ENCODE data around the gene LRFN5.
"Not testable (repeated sequence)": the region's sequence is repeated elsewhere in the genome, so short reads cannot be mapped to it uniquely, and the experiment has no call there.

Gene LRFN5

DNA sequence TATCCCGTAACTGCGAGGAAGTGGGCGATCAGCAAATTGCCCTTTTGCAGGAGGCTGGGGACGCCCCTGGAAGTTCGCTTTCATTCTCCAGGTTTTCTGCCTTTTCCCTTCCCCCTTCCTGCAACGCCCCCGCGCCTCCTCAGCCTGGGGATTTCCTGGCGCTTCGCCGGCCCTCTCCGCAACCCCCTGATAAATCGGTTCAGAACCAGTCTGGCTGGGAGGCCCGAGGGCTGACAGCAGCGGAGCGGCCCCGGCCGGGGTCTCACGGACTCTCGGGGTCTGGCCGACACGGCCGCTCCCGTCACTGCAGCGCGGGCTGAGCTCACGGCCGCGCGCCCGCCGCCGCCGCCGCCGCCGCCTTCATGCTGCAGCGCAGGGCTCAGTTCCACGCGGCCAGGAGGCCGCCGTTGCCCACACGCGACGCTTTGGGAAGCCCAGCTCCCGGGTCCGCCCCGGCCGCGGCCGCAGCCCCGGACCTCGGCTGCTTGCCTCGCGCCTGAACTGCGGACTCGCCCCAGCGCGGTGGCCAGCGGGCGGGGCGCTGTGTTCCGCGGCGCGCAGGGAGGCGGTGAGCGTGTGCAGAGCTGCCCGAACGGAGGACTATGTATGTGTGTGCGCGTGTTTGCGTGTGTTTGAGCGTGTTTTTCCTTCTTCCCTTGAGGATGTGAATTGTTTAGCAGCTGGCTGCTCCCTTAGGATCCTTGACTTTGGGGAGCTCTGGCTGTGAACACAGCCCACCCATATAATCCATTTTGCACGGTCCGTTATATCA, at the start of gene LRFN5:
Gene LRFN5 (plus strand): TSS at position 345 of the 772 bp plus-strand sequence.
- DNase-seq = no peak

GRCh38 chr14:41558490-41558889, 48.2 kb upstream of the LRFN5 start:
- DNase-seq = no peak

- not testable (repeated sequence) for DNase-seq
Measured at GRCh38 chr14:41566864-41567263, 39.8 kb upstream of the LRFN5 start.

DNA sequence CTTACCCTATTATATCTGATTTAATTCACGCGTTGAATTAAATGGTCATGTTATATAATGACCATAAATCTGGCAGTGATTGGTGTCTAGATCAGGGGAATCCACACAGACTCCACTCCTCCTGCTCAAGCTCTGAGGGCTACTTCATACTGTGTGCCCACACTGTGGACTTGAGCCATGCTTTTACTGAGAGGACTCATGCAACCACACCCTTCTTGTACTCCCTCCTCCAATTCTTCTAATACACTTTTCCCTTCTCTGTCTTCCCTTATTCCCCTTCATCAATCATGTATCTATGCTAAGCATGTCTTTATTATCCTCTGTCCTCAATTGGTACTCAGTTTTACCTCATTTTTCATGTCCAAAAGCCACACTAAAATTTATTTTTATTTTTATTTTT, 37.7 kb upstream of the LRFN5 start:
- no peak for DNase-seq

DNA sequence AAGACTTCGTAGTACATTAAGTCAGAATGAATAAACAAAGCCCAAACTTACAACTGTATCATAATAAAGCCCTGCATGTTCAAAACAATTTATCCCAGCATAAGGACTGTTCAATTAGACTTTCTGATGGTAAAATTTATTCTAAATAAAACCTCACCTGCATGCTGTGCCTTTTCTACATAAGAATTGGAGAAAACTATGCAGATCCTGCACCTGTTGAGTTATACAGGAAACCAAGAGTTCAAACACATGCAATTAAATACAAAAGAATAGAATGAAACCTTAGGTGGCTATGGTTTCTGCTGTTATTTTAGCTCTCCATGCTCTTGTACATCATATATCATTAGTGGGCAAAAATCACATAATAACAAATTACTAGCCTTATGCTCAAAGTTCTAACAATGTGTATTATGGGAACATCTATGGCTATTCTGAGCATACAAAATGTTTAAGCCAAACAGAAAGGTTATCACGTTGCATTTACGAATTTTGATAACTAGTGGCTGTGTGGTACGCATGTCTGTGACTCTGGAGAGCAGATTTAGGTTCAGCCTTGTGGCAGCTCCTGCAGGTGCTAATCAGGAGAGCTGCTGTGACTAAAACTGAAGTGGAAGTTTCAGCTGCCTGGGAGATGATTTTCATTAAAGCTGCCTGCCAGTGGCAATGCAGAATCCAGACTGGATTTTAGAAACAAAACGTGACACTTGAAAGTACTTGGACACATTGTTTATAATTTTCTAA, 36.1 kb upstream of the LRFN5 start:
- no peak for DNase-seq

GRCh38 chr14:41586237-41586636, 20.4 kb upstream of the LRFN5 start:
- DNase-seq = no peak

- DNase-seq = no peak
Measured at GRCh38 chr14:41597647-41598046, 9.0 kb upstream of the LRFN5 start.

- not testable (repeated sequence) for DNase-seq
Measured at GRCh38 chr14:41599805-41600385, 6.8 kb upstream of the LRFN5 start.

DNA sequence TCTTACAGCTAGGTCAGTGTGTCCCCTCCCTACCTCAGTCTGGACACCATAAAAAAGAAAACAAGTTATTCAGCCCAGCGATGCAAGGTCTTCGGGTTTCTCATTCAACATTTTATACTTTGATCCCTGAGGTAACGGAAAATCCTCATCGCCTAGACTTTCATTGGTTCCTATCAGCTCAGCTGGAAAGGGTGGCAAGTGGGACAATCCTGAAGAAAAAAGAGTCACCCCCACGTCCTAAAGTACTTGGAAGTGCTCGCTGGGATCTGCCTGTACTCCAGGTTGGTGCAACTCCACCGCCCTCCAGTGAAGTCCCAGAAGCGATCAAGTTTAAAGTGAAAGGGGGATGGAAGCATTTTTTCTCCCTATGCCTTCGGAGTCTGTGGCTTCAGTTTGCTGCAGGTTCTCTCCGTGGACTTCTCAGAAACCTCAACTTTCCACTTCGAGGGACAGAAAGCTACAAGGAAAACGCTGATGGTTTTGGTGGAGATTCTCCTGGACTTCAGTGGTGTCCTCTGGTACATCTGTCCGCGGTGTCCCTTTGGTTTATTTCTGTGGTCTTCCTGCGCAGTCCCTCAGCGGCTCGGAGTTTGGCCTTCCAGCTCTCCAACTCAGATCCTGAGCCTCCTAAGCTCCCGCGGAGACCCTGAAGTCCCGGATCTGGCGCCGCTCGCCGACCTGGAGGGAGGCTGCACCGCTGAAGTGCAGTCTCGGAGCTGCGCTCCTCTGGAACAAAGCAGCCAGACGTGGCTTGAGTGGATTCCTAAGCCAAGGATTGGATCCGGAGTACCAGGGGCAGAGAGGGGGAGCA, 1.8 kb upstream of the LRFN5 start:
- no peak for DNase-seq

DNA sequence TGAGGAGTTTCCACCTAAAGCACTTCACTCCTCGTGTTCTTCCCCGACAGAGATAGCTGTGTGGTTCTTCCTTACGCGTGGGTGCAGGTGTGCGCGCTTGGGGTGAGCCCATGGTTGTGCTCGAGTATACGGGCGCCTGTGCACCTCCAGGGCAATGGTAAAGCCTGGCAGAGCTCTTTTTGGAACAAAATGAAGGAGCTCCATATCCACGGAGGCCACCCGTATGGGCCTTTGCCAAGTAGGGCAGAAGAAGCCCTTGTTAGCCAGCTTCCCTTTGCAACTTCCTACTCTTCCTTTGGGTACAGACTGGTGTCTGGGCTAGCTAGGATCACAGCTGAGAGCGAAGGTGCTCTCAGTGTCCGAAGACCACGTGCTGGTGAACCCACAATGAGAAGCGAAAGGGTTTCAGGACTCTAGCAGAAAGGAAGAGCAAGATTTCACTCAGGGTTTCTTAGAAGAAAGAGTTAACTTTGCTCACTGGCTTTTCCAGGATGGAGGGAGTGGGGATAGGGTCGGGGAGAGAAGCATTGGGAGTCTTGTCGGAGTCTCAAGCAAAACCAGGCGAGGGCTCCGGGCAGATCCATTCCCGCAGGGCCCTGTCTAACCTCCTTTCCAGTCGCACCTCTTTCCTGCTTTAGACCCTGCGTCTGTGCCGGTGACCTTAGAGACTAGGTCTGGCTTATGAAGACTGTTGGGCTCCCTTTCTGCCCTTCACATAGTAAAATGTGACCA, 960 bp upstream of the LRFN5 start:
- no peak for DNase-seq

- DNase-seq = no peak
Measured at GRCh38 chr14:41606282-41606531, 469 bp upstream of the LRFN5 start.

DNA sequence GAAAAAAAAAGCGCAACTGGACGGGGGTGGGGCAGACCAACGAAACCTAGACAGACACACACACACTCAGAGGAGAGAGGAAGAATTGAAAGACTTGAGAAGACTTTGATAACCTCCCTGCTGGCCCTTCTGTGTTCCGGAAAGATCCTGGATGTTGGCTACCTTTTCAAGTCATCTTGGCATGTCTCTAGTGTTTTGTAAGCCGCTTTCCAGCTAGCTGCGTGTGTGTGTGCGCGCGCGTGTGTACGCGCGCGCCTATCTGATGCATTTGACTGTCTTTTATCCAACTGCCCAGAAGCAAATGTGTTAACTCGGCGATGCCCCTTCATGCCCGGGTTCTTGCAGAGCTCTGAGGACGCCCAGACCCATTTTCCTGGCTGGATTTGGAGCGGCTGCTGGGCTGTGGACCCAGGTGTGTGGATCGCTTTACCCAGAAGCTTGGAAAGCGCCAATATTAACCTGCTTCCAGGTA, 664 bp downstream of the LRFN5 start:
- no peak for DNase-seq

DNA sequence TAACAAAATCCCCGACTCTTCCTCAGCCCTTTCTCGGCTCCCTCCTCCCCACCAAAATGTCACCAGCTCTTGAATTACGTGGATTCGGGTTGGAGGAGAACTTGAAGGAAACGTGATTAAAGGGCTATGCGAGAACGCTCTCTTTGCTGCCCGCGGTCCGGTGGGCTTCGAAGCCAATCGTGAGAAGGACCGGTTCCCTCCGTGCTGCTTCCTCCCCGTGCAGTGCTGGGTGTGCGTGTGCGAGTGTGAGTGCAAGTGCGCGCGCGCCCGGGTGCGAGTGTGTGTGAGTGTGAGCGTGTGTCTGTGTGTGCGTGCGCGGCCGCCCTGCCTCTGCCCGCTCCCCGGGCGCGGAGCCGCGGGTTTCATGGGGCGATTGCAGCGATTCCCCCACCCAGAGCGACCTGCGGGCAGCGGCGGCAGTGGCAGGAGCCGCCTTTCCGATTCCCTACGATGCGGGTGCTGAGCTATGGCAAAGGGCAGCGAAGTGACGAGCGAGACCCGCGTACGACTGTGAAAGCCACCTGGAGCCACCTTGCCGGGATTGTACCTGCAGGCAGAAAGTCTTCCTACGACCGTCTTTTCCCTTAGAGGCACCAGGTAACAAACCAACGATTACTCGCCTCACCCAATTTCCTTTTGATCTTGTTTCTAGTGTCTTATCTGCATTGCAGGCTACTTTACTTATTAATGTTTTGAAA, 1.4 kb downstream of the LRFN5 start:
- no peak for DNase-seq

- DNase-seq = no peak
Measured at GRCh38 chr14:41608681-41609390, 2.2 kb downstream of the LRFN5 start.

GRCh38 chr14:41609704-41610183, 3.1 kb downstream of the LRFN5 start:
- DNase-seq = no peak

DNA sequence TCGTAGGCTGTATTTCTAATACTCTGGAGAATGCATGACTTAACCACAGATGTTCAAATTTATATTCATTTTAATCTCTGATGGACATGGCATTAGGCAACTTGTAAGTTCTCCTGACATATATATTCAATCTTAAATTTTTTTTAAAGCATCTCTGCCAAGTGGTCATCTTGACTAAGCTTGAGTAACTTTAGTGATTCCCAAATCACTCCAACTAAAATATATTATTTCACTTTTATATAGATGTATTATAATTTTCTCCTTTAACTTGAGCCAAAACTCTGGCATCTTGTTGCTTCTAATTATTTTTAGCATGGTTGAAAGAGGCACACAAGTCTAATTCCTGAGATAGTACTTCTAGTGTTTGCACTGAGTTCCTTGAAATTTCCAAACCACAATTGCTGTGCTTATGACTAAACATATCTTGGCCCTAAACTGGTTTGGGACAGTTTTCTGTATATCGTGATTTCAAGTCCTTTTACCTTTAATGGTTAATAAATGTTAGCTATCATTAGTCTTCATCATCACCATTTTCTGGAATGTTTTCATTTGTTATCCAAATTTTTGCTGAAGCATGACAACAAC, 8.4 kb downstream of the LRFN5 start:
- no peak for DNase-seq

DNA sequence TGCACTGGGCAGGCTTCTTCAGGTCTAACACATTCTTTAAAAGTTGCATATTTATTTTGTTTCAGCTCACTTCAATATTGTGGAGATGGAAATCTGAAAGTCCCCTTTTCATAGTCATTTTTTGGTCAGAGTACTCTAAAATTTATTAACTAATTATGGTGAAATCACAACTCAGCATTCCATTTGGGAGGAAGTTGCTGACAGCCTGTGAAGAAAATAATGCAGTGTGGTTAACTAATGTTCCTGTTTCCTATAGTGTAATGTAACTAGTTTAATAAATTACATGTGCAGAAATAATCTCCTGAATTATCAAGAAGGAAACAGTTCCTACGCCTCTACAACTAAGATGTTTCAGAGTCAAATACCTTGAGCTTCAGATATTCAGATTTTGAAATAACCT, 17.1 kb downstream of the LRFN5 start:
- DNase-seq = no peak

DNA sequence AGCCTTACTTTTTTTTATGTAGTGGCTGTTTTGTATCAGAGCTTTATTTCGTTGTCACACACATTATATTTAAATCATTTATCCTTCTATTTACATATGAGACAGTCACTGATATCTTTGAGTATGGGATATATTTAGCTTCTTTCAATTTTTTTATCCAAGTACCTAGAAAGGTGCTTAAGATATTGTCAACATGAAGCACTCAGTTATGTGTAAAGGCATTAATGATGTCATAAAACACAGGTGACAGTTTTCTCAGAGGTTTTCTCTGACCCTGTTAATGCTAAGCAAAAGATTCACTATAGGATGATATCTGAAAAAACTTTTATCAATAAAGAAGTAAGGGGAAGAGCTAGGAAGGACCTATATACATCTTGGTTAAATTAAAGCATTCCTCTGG, 23.2 kb downstream of the LRFN5 start:
- no peak for DNase-seq

- no peak for DNase-seq
Measured at GRCh38 chr14:41634286-41634685, 27.6 kb downstream of the LRFN5 start.

DNA sequence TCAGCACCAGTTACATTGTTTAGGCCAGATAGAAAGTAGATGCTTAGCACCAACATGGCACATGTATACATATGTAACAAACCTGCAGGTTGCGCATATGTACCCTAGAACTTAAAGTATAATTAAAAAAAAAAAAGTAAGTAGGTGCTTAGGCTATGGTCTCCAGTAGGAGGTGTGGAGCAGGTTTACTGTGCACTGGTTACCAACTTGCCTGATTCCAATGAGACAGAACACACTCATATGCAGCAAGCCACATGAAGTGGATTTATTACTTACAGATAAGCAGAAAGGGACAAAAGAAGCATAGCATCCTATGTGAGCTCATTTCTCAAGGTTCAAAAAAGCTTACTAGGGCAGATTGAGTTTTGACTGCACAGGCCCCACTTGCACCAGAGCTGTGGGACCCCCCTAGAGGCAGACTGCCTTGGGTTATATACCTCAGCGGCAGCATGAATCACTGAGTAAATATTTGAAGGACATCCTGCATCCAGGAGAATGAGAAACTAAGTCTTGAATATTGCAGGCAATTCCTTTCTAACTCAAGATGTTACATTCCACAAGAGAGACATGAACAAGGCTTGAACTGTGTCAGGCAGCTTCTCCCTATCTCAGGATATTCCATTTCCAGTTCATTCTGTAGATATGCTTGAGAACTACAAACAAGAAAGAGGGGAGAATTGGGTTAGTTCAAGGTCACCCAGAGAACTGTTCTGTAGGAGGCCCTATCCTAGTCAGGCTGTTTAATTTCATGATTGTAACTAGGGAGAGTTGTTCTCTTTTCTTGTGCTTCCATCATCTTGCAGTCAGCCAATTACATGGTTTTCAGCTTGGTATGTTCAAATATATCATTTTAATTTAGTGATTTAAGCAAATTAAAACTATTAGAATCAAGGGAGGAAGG, 30.1 kb downstream of the LRFN5 start:
- DNase-seq = no peak
